ENCODE data around the gene RAB9B.

Gene RAB9B

DNA sequence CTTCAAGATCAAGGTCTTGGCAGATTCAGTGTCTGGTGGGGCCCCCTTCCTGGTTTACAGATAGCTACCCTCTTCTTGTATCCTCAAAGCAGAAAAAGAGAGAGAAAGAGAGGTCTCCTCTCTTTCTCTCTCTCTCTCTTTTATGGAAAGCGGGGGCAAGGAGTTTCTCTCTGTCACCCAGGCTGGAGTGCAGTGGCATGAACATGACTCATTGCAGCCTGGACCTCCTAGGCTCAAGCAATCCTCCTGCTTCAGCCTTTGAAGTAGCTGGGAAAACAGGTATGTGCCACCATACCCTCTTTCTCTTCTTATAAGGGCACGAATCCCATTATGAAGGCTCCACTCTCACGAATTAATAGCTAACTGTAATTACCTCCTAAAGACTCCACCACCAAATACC is 20.2 kb downstream of the RAB9B start:
- no peak overlapping the region for H3K9ac ChIP-seq (ENCODE audit: low read depth, low read length)
- H3K27me3 ChIP-seq (ENCODE audit: control insufficient read depth, insufficient read depth, low read length), result peaks cover 3% of the 10 kb centered on the region; the same call in 1 of the 2 replicates
- no peaks in the 10 kb centered on the region for H3K9me3 ChIP-seq (ENCODE audit: control insufficient read depth, insufficient read depth, low read length)
- H3K27ac ChIP-seq (ENCODE audit: low read depth, low read length), result no peak overlapping the region
- no peaks in the 10 kb centered on the region for H3K4me1 ChIP-seq (ENCODE audit: control insufficient read depth, insufficient read depth, low read length)
- no peak overlapping the region for H3K4me3 ChIP-seq (ENCODE audit: low read depth, low read length)
- H3K36me3 ChIP-seq (ENCODE audit: control insufficient read depth, insufficient read depth, low read length), result no peaks in the 10 kb centered on the region

DNA sequence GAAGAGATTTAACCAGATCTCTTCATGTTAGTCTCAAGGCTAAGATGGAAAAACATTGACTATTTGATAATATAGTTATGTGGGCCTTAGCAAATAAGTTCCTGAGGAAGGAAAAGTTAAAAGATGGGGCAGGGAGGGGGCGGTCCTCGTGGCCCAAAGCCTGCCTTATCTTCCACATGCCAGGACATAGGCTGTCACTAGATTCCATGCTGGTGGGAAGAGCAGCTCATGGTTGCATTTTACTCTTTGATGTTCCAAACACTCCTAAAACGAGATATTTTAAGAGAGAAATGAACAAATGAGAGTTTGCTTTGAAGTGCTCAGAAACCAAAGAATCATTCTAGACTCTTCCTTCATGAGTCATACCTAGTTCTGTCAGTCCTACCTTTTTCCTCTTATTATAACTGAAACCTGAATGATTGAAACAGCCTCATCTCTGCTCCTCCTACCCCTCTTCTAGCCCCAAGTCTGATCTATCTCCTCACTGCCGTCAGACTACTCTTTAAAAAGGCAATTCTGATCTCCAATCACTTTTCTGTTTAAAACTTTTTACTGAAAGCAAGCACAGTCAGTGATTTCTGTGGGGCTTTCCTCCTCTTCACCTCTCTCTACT is 25.1 kb downstream of the RAB9B start:
- Histone ChIP-seq H3K4me1 (ENCODE audit: control insufficient read depth, insufficient read depth, low read length) (no peaks in the 10 kb centered on the region), H3K4me3 (ENCODE audit: low read depth, low read length) (no peak overlapping the region), H3K27ac (ENCODE audit: low read depth, low read length) (no peak overlapping the region), H3K36me3 (ENCODE audit: control insufficient read depth, insufficient read depth, low read length) (no peaks in the 10 kb centered on the region), H3K9ac (ENCODE audit: low read depth, low read length) (no peak overlapping the region), H3K9me3 (ENCODE audit: control insufficient read depth, insufficient read depth, low read length) (no peaks in the 10 kb centered on the region), H3K27me3 (ENCODE audit: control insufficient read depth, insufficient read depth, low read length) (peaks cover under 1% of the 10 kb centered on the region; the same call in 1 of the 2 replicates)

DNA sequence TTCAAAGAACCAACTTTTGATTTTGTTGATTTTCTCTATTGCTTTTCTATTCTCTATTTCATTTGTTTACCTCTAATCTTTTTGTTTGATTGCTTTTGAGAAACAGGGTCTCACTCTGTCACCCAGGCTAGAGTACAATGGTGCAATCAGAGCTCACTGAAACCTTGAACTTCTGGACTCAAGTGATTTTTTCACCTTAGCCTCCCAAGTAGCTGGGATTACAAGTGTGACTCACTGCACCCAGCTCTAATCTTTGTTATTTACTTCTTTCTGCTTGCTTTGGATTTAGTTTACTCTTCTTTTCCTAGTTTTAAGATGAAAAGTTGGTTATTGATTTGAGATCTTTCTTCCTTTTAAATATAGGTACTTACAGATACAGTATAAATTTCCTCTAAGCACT is 26.2 kb downstream of the RAB9B start:
- Histone ChIP-seq H3K36me3 (ENCODE audit: control insufficient read depth, insufficient read depth, low read length) (no peaks in the 10 kb centered on the region), H3K4me1 (ENCODE audit: control insufficient read depth, insufficient read depth, low read length) (no peaks in the 10 kb centered on the region), H3K4me3 (ENCODE audit: low read depth, low read length) (no peak overlapping the region), H3K9me3 (ENCODE audit: control insufficient read depth, insufficient read depth, low read length) (no peaks in the 10 kb centered on the region), H3K27ac (ENCODE audit: low read depth, low read length) (no peak overlapping the region), H3K9ac (ENCODE audit: low read depth, low read length) (no peak overlapping the region), H3K27me3 (ENCODE audit: control insufficient read depth, insufficient read depth, low read length) (no peaks in the 10 kb centered on the region; the same call in 1 of the 2 replicates)

DNA sequence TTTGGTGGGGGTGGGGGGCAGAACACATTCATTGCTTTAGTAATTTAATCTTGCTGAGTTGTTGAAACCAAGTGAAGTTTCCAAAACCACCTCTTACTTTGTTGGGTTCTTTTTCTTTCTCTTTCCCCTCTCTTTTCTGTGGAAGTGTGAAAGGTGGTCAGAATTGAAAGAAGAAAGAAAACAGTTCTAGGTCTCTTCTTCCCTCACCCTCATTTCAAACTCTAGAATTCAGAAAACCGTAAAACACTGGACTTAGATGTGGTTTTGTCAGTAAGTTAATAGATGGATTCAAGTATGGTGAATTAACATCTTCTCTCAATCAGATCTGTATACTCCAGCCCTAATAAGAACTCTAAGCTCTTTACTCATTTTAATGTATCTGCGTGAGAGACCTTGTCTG is 31.7 kb downstream of the RAB9B start:
- no peak overlapping the region for H3K27ac ChIP-seq (ENCODE audit: low read depth, low read length)
- H3K4me1 ChIP-seq (ENCODE audit: control insufficient read depth, insufficient read depth, low read length), result no peaks in the 10 kb centered on the region
- H3K27me3 ChIP-seq (ENCODE audit: control insufficient read depth, insufficient read depth, low read length), result no peaks in the 10 kb centered on the region
- H3K9me3 ChIP-seq (ENCODE audit: control insufficient read depth, insufficient read depth, low read length), result no peaks in the 10 kb centered on the region
- H3K4me3 ChIP-seq (ENCODE audit: low read depth, low read length), result no peak overlapping the region
- H3K9ac ChIP-seq (ENCODE audit: low read depth, low read length), result no peak overlapping the region
- H3K36me3 ChIP-seq (ENCODE audit: control insufficient read depth, insufficient read depth, low read length), result no peaks in the 10 kb centered on the region

DNA sequence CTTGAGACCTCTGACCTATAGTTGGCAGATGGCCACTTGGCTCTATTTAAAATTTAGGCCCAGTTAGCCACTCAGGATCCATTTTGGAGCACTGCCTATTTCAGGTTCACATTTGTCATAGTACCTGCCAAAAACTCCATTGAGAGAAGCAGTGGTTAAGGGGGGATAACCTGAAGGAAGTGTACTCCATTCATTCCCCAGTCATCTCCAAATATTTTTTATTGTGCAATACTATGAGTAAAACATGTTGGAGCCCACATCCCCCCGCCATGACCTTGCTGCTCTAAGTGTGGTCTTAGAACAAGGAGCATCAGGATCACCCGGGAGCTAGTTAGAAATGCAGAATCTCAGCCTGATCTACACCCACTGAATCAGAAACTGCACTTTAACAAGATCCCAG is 34.4 kb downstream of the RAB9B start:
- no peaks in the 10 kb centered on the region for H3K4me1 ChIP-seq (ENCODE audit: control insufficient read depth, insufficient read depth, low read length)

DNA sequence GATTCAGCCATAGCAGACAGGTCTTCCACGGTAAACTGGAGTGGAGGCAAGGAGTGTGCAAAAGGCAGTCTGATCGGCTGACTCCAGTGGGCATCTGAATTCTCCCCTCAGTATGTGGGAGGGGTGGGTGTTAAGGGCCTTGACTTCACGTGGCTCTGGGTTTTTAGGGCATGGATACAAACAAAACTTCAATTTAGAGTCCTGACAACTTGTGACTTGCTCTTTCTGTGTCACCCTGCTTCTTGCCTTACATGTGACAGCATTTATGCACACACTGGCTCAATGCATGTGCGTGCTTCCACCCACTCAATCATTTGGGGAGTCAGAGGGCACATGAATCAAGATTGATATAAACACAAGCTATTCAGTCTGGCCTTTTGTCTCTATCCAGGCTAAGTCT is 37.9 kb downstream of the RAB9B start:
- H3K4me3 ChIP-seq (ENCODE audit: low read depth, low read length), result no peak overlapping the region

More for the DNA sequence above, 34.4 kb downstream of the RAB9B start:
- Histone ChIP-seq H3K27me3 (ENCODE audit: control insufficient read depth, insufficient read depth, low read length) (no peaks in the 10 kb centered on the region), H3K9me3 (ENCODE audit: control insufficient read depth, insufficient read depth, low read length) (no peaks in the 10 kb centered on the region), H3K36me3 (ENCODE audit: control insufficient read depth, insufficient read depth, low read length) (peaks cover 4% of the 10 kb centered on the region; the same call in 1 of the 2 replicates), H3K27ac (ENCODE audit: low read depth, low read length) (no peak overlapping the region), H3K9ac (ENCODE audit: low read depth, low read length) (no peak overlapping the region), H3K4me3 (ENCODE audit: low read depth, low read length) (no peak overlapping the region)

DNA sequence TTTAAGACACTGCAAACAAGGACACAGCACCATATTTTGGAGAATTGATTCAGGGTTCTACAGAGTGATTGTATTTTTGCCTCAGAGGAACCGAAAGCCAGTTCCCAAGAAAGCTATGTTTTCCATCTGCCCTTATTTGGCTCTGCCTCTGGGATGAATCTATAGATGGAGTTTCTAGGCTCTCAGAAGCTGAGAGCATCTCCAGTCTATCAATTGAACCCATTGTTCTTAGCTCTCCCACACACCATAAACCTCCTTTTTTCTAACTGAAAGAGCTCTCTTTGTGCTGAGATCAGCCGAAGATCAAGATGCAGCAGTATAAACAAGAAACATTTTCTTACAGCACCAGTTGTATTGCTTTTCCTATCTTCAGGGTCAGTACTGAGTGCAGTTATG is 38.5 kb downstream of the RAB9B start:
- H3K9ac ChIP-seq (ENCODE audit: low read depth, low read length), result no peak overlapping the region
- H3K9me3 ChIP-seq (ENCODE audit: control insufficient read depth, insufficient read depth, low read length), result no peaks in the 10 kb centered on the region
- no peaks in the 10 kb centered on the region for H3K27me3 ChIP-seq (ENCODE audit: control insufficient read depth, insufficient read depth, low read length)
- peak overlapping the region; percentile 31 for H3K27ac ChIP-seq (ENCODE audit: low read depth, low read length)
- H3K36me3 ChIP-seq (ENCODE audit: control insufficient read depth, insufficient read depth, low read length), result peaks cover 45% of the 10 kb centered on the region
- H3K4me1 ChIP-seq (ENCODE audit: control insufficient read depth, insufficient read depth, low read length), result no peaks in the 10 kb centered on the region
- H3K4me3 ChIP-seq (ENCODE audit: low read depth, low read length), result no peak overlapping the region

More for the DNA sequence above, 37.9 kb downstream of the RAB9B start:
- Histone ChIP-seq H3K4me1 (ENCODE audit: control insufficient read depth, insufficient read depth, low read length) (no peaks in the 10 kb centered on the region), H3K36me3 (ENCODE audit: control insufficient read depth, insufficient read depth, low read length) (peaks cover 40% of the 10 kb centered on the region), H3K9me3 (ENCODE audit: control insufficient read depth, insufficient read depth, low read length) (no peaks in the 10 kb centered on the region), H3K27ac (ENCODE audit: low read depth, low read length) (no peak overlapping the region), H3K27me3 (ENCODE audit: control insufficient read depth, insufficient read depth, low read length) (no peaks in the 10 kb centered on the region), H3K9ac (ENCODE audit: low read depth, low read length) (no peak overlapping the region)

DNA sequence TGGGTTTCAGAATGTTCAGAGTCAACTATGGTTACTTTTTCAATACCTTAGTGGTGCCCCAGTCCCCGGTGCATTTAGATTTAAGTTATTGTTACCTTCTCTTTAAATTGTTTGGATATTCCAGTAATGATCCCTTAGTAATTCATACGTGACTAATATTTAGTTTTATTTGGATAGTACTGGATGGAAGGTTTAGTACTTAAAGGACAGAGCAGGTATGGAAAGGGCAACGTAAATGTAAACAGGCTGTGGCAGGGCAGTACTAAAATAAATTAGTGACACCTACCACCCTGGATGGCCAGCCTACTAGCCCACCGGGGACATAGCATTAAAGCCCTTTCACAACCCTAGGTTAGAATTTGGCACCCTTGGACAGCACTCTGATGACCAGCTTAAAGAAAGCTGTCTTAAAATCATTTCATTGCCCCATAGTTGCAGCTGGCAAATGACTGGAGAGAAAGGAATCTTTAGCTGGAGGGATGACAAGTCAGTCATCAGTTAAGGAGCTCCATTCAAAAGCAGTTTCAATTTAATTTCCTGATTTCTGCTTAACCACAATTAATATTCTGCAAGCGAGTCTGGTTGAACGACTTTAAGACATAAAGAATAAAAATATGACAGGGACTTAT is 39.0 kb downstream of the RAB9B start:
- Histone ChIP-seq H3K36me3 (ENCODE audit: control insufficient read depth, insufficient read depth, low read length) (peaks cover 50% of the 10 kb centered on the region), H3K9me3 (ENCODE audit: control insufficient read depth, insufficient read depth, low read length) (no peaks in the 10 kb centered on the region), H3K27me3 (ENCODE audit: control insufficient read depth, insufficient read depth, low read length) (no peaks in the 10 kb centered on the region), H3K4me3 (ENCODE audit: low read depth, low read length) (no peak overlapping the region), H3K27ac (ENCODE audit: low read depth, low read length) (peak overlapping the region; percentile 31), H3K4me1 (ENCODE audit: control insufficient read depth, insufficient read depth, low read length) (no peaks in the 10 kb centered on the region), H3K9ac (ENCODE audit: low read depth, low read length) (no peak overlapping the region)

DNA sequence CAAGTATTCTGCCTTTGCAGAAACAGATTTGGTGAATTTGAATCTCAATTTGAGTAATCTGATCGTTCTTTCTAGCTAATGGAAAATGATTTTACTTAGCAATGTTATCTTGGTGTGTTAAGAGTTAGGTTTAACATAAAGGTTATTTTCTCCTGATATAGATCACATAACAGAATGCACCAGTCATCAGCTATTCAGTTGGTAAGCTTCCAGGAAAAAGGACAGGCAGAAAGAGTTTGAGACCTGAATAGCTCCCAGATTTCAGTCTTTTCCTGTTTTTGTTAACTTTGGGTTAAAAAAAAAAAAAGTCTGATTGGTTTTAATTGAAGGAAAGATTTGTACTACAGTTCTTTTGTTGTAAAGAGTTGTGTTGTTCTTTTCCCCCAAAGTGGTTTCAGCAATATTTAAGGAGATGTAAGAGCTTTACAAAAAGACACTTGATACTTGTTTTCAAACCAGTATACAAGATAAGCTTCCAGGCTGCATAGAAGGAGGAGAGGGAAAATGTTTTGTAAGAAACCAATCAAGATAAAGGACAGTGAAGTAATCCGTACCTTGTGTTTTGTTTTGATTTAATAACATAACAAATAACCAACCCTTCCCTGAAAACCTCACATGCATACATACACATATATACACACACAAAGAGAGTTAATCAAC is 40.1 kb downstream of the RAB9B start:
- 0 out of 2 replicates have a peak, but pooled peaks cover 2% of the 10 kb centered on the region for H3K27me3 ChIP-seq (ENCODE audit: control insufficient read depth, insufficient read depth, low read length)
- peaks cover 61% of the 10 kb centered on the region for H3K36me3 ChIP-seq (ENCODE audit: control insufficient read depth, insufficient read depth, low read length)
- H3K27ac ChIP-seq (ENCODE audit: low read depth, low read length), result no peak overlapping the region
- H3K9ac ChIP-seq (ENCODE audit: low read depth, low read length), result no peak overlapping the region
- no peaks in the 10 kb centered on the region for H3K4me1 ChIP-seq (ENCODE audit: control insufficient read depth, insufficient read depth, low read length)
- H3K4me3 ChIP-seq (ENCODE audit: low read depth, low read length), result no peak overlapping the region
- H3K9me3 ChIP-seq (ENCODE audit: control insufficient read depth, insufficient read depth, low read length), result no peaks in the 10 kb centered on the region

DNA sequence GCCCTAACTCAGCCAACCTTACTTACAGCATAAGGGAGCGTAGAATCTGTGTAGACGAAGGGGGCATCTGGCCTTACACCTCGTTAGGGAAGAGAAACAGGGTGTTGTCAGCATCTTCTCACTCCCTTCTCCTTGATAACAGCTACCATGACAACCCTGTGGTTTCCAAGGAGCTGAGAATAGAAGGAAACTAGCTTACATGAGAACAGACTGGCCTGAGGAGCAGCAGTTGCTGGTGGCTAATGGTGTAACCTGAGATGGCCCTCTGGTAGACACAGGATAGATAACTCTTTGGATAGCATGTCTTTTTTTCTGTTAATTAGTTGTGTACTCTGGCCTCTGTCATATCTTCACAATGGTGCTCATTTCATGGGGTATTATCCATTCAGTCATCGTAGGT is 40.8 kb downstream of the RAB9B start:
- 0 out of 2 replicates have a peak, but pooled peaks cover 2% of the 10 kb centered on the region for H3K27me3 ChIP-seq (ENCODE audit: control insufficient read depth, insufficient read depth, low read length)

DNA sequence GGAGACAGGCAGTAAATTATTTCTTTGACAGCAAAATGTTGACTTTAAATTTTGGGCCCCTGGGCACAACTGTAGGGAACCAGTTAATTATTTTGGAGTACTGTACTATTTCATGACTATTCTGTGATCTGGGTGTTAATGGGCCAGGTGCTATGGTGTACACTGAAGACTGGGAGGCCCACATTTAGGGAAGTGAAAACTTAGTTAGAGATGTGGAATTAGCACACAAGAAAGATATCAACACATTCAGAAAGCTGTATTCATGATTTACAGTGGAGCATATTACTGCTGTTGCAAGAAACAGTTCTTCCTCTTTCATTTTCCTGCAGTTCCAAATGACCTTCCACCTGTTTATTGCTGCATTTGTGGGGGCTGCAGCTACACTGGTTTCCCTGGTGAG is 43.1 kb downstream of the RAB9B start:
- Histone ChIP-seq H3K27me3 (ENCODE audit: control insufficient read depth, insufficient read depth, low read length) (0 out of 2 replicates have a peak, but pooled peaks cover 2% of the 10 kb centered on the region), H3K4me1 (ENCODE audit: control insufficient read depth, insufficient read depth, low read length) (no peaks in the 10 kb centered on the region), H3K9me3 (ENCODE audit: control insufficient read depth, insufficient read depth, low read length) (no peaks in the 10 kb centered on the region), H3K27ac (ENCODE audit: low read depth, low read length) (no peak overlapping the region), H3K4me3 (ENCODE audit: low read depth, low read length) (no peak overlapping the region), H3K36me3 (ENCODE audit: control insufficient read depth, insufficient read depth, low read length) (peaks cover 87% of the 10 kb centered on the region), H3K9ac (ENCODE audit: low read depth, low read length) (no peak overlapping the region)

More for the DNA sequence above, 40.8 kb downstream of the RAB9B start:
- Histone ChIP-seq H3K9me3 (ENCODE audit: control insufficient read depth, insufficient read depth, low read length) (no peaks in the 10 kb centered on the region), H3K4me3 (ENCODE audit: low read depth, low read length) (no peak overlapping the region), H3K4me1 (ENCODE audit: control insufficient read depth, insufficient read depth, low read length) (no peaks in the 10 kb centered on the region), H3K36me3 (ENCODE audit: control insufficient read depth, insufficient read depth, low read length) (peaks cover 68% of the 10 kb centered on the region), H3K9ac (ENCODE audit: low read depth, low read length) (no peak overlapping the region), H3K27ac (ENCODE audit: low read depth, low read length) (no peak overlapping the region)

Data from HUES48 (cell line).